SHP77 treated with DMSO at 0.1 percent for 48 hours (cell line): ENCODE measurements around the gene CAMK2D.

Source experiments
- DNase-seq: peaks from one replicate; lab custom pipeline; 2025; lab: John Stamatoyannopoulos, UW

The CAMK2D gene

GRCh38 chr4:113522433-113522832 is 239.1 kb downstream of the CAMK2D start:
- DNase-seq: no peak

DNA sequence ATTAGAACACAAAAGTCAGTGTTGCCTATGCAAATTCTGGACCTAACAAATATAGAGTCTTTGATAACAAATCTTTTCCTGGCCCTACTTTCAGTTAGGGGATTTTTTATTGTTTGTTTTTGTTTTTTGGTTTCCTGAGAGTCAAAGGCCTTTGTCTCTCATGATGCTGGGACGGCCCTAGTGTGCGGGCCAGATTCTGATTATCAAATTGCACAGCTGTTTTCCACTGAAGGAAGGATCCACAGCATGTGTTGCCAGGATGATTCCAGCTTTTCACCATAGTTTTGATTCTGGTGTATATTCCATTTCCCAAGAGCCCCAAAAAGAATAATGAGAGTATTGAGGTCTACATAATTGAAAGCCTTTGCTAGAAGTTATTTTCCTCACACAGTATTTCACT is 248.2 kb downstream of the CAMK2D start:
- no peak for DNase-seq

DNA sequence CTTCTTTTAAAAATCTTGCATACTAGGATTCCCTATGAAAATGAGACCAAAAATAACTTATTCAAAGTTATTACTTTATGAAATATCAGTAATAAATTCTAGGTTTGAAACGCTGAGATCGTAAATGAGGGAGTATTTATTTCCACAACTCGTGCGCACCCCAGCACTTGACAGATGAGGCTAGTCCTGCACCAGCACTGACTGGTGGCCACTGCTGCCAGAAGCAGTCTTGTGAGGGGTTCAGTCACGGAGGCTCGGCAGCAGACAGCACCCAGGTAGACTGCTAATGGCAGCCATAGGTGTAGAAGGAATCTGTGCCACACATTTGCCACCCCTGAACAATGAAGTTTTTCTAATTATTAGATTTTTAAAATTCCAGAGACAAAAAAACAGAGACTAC is 248.7 kb downstream of the CAMK2D start:
- no peak for DNase-seq

DNA sequence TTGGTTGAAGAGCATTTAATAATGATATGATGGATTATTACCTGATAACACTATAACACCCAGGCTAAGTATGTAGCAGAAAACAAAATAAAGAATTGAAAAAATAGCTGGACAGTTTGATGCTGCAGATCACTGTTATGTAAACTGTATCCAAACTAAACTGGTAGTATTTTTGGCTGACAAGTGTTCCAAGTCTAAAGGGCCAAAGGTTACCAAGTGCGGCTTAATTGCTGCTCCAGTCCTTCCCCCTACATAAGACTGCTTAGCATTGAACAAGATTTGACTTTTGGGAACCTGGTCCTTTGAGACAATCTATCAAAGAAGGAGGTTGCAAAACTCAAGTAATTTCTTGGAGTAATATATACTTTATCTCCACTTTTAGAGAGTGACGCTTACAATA is 249.6 kb downstream of the CAMK2D start:
- no peak for DNase-seq

DNA sequence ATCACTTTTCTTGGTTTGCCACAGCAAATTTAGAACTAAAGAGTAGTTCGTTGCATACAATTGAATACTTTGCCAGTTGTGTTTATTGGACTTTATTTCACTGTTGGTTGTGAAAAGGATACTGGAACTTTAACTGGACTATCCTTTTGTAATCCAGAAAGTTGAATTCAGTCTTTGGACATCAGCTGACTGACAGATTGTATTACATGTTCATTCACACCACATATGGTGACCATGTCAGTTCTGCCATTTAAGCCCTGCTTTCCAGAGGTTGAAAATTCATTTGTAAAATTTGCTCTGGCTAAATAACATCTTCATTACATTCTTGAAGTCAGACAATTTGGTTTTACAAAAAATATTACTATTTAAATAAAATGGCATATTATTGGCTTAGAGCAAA is 251.7 kb downstream of the CAMK2D start:
- DNase-seq: no peak

DNA sequence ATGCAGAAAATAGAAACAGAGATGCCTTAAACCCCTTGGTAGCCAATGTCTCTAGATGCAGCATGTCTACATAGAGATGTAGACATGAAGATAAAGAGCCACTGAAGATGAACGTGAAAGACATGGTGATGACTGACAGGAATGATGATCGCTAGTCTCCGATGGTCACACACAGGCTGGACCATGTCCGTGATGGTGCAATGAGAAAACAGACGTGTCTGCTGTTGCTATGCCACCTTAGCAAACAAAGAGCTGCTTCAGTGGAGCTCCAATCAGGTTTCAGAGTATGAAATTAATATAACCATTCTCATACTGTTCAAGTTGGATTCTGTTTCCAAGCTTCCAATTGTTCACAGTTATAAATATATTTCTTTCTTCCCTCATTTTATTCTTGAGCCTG is 256.5 kb downstream of the CAMK2D start:
- DNase-seq: no peak

GRCh38 chr4:113504422-113504821 is 257.1 kb downstream of the CAMK2D start:
- no peak for DNase-seq

- DNase-seq: no peak
Observed at GRCh38 chr4:113503691-113504090, 257.8 kb downstream of the CAMK2D start.

GRCh38 chr4:113502906-113503305 is 258.6 kb downstream of the CAMK2D start:
- no peak for DNase-seq

- DNase-seq: no peak
Observed at GRCh38 chr4:113502476-113502875, 259.1 kb downstream of the CAMK2D start.

GRCh38 chr4:113500424-113500823 is 261.1 kb downstream of the CAMK2D start:
- no peak for DNase-seq

DNA sequence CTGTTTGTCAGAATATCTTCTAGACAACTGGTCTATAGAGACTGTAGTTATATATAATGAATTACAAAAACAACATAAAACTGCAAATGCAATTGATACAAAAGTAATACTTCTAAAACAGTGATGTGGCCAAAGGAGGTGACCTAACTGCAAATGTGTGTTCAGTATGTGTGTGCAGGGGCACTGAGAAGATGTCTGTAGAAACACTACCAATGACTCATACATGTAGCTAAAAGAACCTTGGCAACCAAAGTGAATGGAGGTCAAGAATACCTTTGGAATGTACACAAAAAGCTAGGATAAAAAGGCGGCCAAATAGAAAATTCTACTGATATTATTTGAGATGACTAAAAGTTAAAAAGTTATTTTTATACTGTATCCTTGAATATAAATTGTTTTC is 261.8 kb downstream of the CAMK2D start:
- DNase-seq: no peak

DNA sequence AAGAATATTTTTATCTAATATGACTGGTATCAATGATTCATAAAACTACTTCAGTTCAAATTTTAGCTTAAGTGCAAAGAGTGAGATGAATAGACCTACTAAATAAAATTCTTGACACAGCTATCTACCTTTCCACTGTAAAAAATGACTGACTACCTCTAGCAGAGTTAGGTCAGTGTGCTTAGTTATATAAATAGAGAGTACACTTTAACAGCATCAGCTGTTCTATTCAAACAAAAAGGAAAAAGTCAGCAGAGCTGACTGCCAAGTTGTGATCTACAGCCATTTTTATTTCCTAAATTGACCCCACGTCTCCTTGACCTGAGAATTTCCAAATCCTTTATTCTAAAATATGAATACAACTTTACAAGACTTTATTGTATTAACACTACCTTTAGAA is 262.4 kb downstream of the CAMK2D start:
- no peak for DNase-seq

DNA sequence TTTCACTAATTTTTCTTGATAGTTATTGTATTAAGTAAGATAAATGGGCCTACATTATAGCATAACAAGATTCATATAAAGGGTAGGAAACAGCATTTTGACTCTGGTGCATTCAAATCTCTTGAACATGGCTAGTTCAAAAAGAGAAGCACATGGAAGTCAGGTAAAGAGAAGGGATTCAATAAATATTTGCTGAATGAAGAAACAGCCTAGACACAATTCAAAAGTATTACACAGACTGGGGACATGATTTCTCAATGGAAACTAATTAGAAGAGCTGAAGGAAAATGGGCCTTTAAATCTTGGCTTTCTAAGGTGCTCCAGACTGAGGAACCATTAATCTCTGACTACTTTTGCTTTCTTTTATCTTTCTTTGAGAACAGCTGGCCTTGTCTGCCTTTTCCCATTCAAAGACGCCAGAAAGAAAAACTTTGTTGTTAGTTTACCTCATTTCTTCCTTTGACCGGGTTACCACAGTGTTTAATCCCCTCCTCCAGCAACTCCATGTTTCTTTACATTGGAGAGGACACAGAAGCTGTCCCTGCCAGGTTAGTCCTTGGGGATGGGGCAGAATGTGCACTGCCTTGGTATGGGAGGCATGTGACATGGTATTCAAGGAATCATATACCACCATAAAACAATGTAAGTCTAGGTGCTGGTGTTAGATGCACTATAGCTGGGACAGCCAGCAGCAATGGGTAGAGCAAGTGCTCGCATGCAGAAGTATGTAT is 264.2 kb downstream of the CAMK2D start:
- DNase-seq: no peak

DNA sequence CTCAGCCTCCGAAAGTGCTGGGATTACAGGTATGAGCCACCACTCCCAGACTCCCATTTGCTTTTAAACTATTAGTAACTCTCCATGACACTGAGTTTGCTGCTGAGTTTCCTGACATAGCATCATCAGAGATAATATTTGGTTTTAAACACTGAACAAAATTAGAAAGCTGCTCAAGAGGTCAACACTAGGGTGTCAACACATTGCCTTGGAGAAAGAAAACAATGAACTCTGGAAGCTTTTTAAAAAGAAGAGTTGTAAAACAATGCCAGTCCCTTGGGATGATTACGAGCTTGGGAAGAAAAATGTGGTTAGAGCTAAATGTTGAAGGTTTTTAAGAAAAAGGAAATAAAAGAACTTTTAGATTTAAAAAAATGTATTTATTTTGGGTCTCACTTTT is 264.8 kb downstream of the CAMK2D start:
- no peak for DNase-seq

DNA sequence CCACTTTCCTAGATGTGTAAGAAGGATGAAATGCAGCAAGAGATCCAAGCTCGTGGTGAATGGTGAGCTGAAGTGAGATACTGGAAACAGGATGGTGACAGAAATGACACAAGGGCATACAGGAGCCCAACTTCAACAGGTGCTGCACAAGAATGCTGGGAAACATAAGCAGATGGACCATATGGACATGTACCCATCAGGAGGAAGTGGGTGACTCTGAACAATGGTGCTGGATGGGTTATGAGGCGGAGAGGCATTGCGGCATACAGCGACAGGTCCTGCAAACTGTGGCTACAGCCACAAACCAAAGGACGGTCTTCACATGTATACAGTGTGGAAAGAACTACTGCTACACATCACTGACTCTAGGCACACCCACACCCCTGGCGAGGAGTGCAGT is 265.7 kb downstream of the CAMK2D start:
- DNase-seq: no peak

GRCh38 chr4:113483131-113483530 is 278.4 kb downstream of the CAMK2D start:
- no peak for DNase-seq

DNA sequence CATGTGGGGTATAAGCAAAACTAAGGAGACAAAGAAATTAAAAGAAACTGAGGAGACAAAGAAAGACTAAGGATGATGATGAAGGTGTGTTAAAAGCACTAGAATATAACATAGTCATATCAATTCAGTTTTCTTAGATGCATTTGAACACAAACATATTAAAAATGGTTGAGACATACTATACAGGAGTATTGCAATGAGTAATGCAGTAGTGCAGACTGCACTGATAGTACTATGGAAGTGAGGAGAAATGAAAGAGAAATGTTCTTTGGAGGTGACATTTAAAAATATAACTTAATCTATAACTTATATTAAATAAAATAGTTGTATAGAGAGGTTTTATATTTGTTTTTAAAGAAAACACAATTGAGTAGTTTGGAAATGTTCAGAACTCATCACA is 279.2 kb downstream of the CAMK2D start:
- no peak for DNase-seq

GRCh38 chr4:113481820-113482219 is 279.7 kb downstream of the CAMK2D start:
- no peak for DNase-seq

- no peak for DNase-seq
Observed at GRCh38 chr4:113480109-113480508, 281.4 kb downstream of the CAMK2D start.

DNA sequence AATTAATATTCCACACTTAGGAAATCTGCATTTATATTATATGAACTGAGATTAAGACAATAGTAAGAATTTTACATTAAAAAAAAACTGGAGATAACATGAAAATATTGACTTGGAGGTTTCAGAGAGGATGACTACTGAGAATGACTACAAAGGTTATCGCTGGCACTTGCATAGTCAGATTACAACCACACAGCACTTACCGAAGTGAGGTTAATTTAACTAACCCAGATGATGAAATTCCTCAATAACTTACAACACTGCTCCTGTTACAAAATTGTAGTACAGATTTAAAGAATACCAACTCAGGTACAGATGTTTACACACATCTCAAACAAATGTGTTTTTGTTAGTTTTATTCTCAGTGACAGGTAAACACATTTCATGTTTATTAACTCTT is 283.5 kb downstream of the CAMK2D start:
- DNase-seq: no peak

GRCh38 chr4:113476800-113477199 is 284.7 kb downstream of the CAMK2D start:
- DNase-seq: no peak

DNA sequence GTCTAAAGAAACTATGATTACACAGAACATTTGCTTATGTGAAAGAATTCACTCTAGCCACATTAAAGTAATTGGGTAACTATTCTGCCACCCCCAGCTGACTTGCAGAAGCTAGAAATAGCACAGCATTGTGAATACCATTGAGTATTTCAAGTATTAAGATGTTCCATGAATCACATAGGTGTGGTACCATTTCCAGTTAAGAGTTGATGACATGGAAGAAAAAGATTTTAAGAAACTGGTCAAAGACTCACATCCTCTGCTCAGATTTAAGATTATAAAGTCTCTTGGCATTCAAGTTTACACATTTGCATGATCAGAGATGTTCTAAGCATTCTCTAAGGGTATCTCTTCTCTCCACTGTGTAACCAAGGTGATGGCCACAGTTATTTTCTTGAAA is 287.5 kb downstream of the CAMK2D start:
- DNase-seq: no peak

DNA sequence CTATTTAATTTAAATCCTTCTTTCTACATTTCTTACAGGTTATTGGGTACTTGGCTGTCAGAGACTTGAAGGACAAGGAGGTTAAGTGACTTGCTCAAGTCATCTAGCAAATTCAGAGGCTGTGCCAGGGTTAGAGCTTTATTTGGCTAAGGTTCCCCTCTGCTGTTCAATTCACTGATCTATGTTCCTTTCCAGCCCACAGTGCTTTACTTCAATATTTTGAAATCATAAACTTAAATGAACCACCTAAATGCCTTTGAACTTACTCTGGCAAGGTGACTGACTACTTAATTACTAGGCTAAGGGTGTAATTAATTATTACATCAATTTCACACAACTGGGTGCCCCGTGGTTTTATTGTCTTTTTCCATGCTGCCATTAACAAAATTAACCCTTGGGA is 288.7 kb downstream of the CAMK2D start:
- no peak for DNase-seq
